HAP-1 (cell line): Measurements from ENCODE around the gene SERP2.
"Not testable (repeated sequence)": the region's sequence is repeated elsewhere in the genome, so short reads cannot be mapped to it uniquely, and the experiment has no call there.

ENCODE experiments used
- DNase-seq, 2 experiments: peaks; one replicate each; pipeline ENCODE4 v3.0.0-alpha.2; 2016 to 2020; ENCODE audit warnings: low spot score in 2 of 2
- H3K27me3 ChIP-seq: fragments of 250-450 bp; sonication (Bioruptor Pico); 2 replicates; pipeline ENCODE4 v1.5.1; 2020; ENCODE audit warnings: low read depth, mild to moderate bottlenecking, moderate library complexity
- H3K36me3 ChIP-seq: fragments of 250-450 bp; sonication (Bioruptor Pico); replicated peaks from 2 replicates; pipeline ENCODE4 v1.5.1; 2020; ENCODE audit warnings: mild to moderate bottlenecking
- H3K4me1 ChIP-seq: fragments of 250-450 bp; sonication (Bioruptor Pico); 2 replicates; pipeline ENCODE4 v1.5.1; 2020; ENCODE audit warnings: mild to moderate bottlenecking
- H3K4me3 ChIP-seq: fragments of 250-450 bp; sonication (Bioruptor Pico); 2 replicates; pipeline ENCODE4 v1.5.1; 2020; ENCODE audit warnings: mild to moderate bottlenecking, moderate library complexity
- H3K9me3 ChIP-seq: fragments of 250-450 bp; sonication (Bioruptor Pico); 2 replicates; pipeline ENCODE4 v1.5.1; 2020; ENCODE audit warnings: mild to moderate bottlenecking, moderate library complexity
- in situ Hi-C: fragments of 300-500 bp; cut with MboI; formaldehyde crosslinking; loops from 3 replicates; pipeline ENCODE4 v1.14.3; 2020; ENCODE audit warnings: low sequenced_read_pairs, inconsistent platforms, mixed read lengths

Gene SERP2

GRCh38 chr13:44373601-44374347 lies at the start of gene SERP2:
Gene SERP2, plus strand, starts transcription at chr13:44373824. Its CDS starts 202 bp downstream, at chr13:44374026.
- Histone ChIP-seq H3K36me3 (no peaks in the 10 kb centered on the region), H3K27me3 (no peaks in the 10 kb centered on the region), H3K9me3 (no peaks in the 10 kb centered on the region), H3K4me3 (no peak within 1 kb of the TSS), H3K4me1 (peaks cover 14% of the 10 kb centered on the region)
- DNase-seq: no peak
- in situ Hi-C loops: no loop called here

- no peaks in the 10 kb centered on the region; the same call in 1 of the 2 replicates for H3K4me1 ChIP-seq
- peaks cover 3% of the 10 kb centered on the region; the same call in 1 of the 2 replicates for H3K27me3 ChIP-seq
- H3K4me3 ChIP-seq: no peak overlapping the region
- H3K36me3 ChIP-seq: no peaks in the 10 kb centered on the region
- no peak for DNase-seq
- H3K9me3 ChIP-seq: 0 out of 2 replicates have a peak, but pooled peaks cover 3% of the 10 kb centered on the region
- in situ Hi-C loops: no loop called here
Measured at GRCh38 chr13:44326961-44327360, 46.7 kb upstream of the SERP2 start.

DNA sequence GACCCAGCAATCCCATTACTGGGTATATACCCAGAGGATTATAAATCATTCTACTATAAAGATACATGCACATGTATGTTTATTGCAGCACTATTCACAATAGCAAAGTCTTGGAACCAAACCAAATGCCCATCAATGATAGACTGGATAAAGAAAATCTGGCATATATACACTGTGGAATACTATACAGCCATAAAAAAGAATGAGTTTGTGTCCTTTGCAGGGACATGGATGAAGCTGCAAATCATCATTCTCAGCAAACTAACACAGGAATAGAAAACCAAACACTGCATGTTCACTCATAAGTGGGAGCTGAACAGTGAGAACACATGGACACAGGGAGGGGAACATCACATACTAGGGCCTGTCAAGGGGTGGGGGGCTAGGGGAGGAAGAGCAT lies 44.6 kb upstream of the SERP2 start:
- in situ Hi-C loops, DNase-seq, H3K4me3 ChIP-seq, H3K36me3 ChIP-seq, H3K9me3 ChIP-seq, H3K4me1 ChIP-seq, H3K27me3 ChIP-seq: not testable (repeated sequence)

GRCh38 chr13:44329909-44330545 lies 43.6 kb upstream of the SERP2 start:
- no peaks in the 10 kb centered on the region for H3K36me3 ChIP-seq
- no peaks in the 10 kb centered on the region; the same call in 1 of the 2 replicates for H3K27me3 ChIP-seq
- H3K4me3 ChIP-seq: no peak overlapping the region
- DNase-seq: no peak
- 0 out of 2 replicates have a peak, but pooled peaks cover 3% of the 10 kb centered on the region for H3K9me3 ChIP-seq
- in situ Hi-C loops: no loop called here
- H3K4me1 ChIP-seq: no peaks in the 10 kb centered on the region; the same call in 1 of the 2 replicates

DNA sequence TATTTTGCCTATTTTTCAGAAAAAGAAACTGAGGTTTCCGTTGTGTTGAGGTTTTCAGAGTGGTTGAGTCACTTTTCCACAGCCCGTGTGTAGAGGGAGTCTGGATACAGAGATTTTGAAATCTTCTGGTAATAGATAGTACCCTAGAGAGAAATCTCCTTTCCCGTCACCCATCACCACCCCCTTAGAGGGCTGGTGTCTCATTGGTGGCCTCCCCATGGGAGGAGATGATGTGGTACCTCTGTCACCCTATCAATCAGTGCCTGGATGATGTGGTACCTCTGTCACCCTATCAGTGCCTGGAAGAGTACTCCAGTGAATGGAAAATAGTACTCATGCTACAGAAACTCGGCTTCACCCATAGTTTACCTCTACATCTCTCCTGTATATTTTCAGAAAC lies 42.2 kb upstream of the SERP2 start:
- Histone ChIP-seq H3K36me3 (no peaks in the 10 kb centered on the region), H3K4me3 (no peak overlapping the region), H3K4me1 (no peaks in the 10 kb centered on the region; the same call in 1 of the 2 replicates), H3K27me3 (no peaks in the 10 kb centered on the region), H3K9me3 (0 out of 2 replicates have a peak, but pooled peaks cover 3% of the 10 kb centered on the region)
- in situ Hi-C loops: no loop called here
- no peak for DNase-seq

DNA sequence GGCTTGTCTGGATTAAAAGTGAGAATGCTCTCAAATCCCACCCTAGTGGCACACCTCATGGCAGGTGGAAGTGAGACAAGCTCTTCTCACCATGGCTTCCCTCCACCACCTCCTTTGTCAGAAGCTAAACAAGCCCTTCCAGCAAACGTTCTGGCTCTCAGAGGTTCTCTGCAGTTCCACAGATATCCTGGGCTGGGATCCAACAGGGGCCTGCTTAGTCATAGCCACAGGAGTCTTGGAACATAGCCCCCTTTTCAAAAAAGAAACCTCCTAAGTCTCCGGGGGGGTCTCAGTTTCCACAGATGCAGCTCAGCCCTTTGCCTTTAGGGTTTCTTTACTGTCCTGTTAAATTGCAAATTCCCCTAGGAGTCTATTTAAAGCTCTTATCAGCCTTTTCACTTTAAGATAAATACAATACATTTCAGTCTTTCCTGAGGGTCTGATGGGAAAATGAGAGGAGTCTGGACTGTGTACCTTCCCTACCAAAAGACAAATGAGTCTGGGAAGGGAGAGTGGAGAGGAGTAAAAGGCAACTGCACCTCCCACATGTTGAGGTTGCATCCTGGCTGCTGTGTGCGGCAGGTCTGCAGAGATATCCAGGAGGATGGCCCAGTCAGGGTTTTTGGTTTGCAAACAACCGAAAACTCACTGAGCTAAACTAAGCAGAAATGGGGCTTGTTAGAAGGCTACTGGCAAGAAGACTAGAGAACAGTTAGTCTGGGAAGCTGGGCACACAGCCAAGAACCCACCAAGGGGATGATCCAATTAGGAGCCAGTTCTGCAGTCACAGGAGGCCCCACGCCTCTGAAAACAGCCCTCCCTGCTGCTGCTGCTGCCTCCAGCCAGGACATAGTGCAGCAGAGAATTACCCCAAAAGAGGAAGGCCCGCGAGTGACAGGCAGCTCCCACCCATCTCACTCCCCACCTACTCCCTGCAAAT lies 41.4 kb upstream of the SERP2 start:
- DNase-seq: peak in 1 of 2 experiments; percentile 58
- Histone ChIP-seq H3K4me1 (no peaks in the 10 kb centered on the region; the same call in 1 of the 2 replicates), H3K4me3 (no peak overlapping the region), H3K9me3 (0 out of 2 replicates have a peak, but pooled peaks cover 3% of the 10 kb centered on the region), H3K27me3 (no peaks in the 10 kb centered on the region), H3K36me3 (no peaks in the 10 kb centered on the region)
- in situ Hi-C loops: no loop called here

DNA sequence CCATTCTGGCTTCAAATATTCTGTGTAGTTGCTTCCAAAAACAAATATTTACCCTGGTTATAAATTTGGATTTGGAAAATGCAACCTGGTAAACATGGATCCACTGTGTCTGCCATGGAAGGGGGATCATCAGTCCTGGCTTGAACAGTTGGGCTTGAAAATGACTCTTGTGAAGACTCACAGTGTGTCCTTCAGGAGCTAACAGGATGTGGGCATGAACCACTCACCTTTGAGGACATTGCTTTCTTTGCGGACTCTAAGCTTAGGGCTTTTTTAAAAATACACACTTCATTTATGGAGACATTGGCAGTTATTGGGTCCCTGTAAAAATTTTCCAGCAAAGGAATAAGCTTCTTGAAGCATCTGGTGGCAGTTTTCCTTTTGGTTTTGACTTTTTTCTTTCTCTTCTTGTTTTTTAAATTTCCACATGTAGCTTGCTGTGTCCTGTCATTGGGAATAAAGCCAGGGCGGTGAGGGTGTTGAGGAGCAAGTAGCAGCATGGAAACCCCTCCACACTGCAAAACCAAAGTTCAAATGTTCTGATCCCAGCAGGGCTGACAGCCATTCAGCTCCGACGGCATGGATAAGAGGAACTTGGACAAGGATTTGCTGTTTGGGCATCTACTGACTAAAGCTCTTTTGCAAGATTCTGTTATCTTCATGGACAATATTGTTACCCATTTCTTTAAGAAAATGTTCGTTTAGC lies 39.5 kb upstream of the SERP2 start:
- Histone ChIP-seq H3K4me3 (no peak overlapping the region), H3K4me1 (no peaks in the 10 kb centered on the region; the same call in 1 of the 2 replicates), H3K36me3 (no peaks in the 10 kb centered on the region), H3K9me3 (no peaks in the 10 kb centered on the region), H3K27me3 (no peaks in the 10 kb centered on the region)
- DNase-seq: no peak
- in situ Hi-C loops: no loop called here

GRCh38 chr13:44334751-44335150 lies 38.9 kb upstream of the SERP2 start:
- in situ Hi-C loops: no loop called here
- Histone ChIP-seq H3K36me3 (no peaks in the 10 kb centered on the region), H3K4me1 (no peaks in the 10 kb centered on the region; the same call in 1 of the 2 replicates), H3K9me3 (no peaks in the 10 kb centered on the region), H3K4me3 (no peak overlapping the region), H3K27me3 (no peaks in the 10 kb centered on the region)
- no peak for DNase-seq

DNA sequence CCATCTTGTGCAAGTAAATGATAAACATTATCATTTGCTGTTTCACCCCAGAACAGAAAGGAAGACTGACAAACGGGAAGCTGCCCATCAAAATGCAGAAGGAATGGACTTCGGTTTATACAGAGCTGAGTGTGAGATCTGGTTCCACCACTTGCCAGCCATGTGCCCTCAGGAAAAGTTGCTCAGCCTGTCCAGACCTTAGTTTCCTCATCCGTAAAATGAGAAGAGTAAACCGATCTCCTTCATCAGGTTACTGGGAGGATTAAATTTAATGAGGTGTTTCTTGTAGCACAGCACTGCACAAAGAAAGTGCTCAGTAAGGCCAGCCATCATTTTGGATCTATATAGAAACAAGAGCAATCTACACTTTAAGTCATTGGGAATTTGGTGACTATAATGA lies 36.7 kb upstream of the SERP2 start:
- no peak overlapping the region for H3K4me3 ChIP-seq
- no peaks in the 10 kb centered on the region for H3K27me3 ChIP-seq
- H3K36me3 ChIP-seq: no peaks in the 10 kb centered on the region
- in situ Hi-C loops: no loop called here
- no peak for DNase-seq
- H3K4me1 ChIP-seq: no peaks in the 10 kb centered on the region
- H3K9me3 ChIP-seq: no peaks in the 10 kb centered on the region

GRCh38 chr13:44337581-44337980 lies 36.0 kb upstream of the SERP2 start:
- no peak for DNase-seq
- in situ Hi-C loops: no loop called here

GRCh38 chr13:44340508-44340907 lies 33.1 kb upstream of the SERP2 start:
- DNase-seq: no peak
- in situ Hi-C loops: no loop called here
- Histone ChIP-seq H3K4me3 (no peak overlapping the region), H3K4me1 (no peaks in the 10 kb centered on the region), H3K9me3 (no peaks in the 10 kb centered on the region), H3K27me3 (peaks cover 4% of the 10 kb centered on the region; the same call in 1 of the 2 replicates), H3K36me3 (no peaks in the 10 kb centered on the region)

More at GRCh38 chr13:44337581-44337980, 36.0 kb upstream of the SERP2 start:
- H3K27me3 ChIP-seq: no peaks in the 10 kb centered on the region
- H3K36me3 ChIP-seq: no peaks in the 10 kb centered on the region
- H3K9me3 ChIP-seq: no peaks in the 10 kb centered on the region
- no peaks in the 10 kb centered on the region for H3K4me1 ChIP-seq
- no peak overlapping the region for H3K4me3 ChIP-seq

DNA sequence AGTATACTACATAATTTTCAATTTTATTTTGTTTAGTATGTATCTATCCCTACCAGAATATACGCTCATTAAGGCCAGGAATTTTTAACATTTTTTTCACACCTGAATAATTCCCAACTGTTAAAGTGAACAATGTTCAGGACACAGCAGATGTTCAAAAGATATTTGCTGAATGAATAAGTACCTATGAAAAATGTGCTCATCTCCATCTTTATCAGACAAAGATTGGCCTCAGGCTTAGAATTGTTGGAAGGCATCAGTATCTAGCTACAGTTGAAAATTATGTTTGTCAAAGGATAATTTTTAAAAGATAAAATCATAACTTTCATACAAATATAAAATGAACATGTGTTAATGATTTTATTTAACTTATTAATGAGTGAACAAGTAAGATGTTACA lies 30.9 kb upstream of the SERP2 start:
- Histone ChIP-seq H3K4me1 (no peaks in the 10 kb centered on the region), H3K36me3 (no peaks in the 10 kb centered on the region), H3K4me3 (no peak overlapping the region), H3K27me3 (peaks cover 4% of the 10 kb centered on the region; the same call in 1 of the 2 replicates), H3K9me3 (no peaks in the 10 kb centered on the region)
- no peak for DNase-seq
- in situ Hi-C loops: no loop called here

GRCh38 chr13:44346534-44346933 lies 27.1 kb upstream of the SERP2 start:
- Histone ChIP-seq H3K9me3 (no peaks in the 10 kb centered on the region), H3K4me1 (no peaks in the 10 kb centered on the region), H3K27me3 (peaks cover 4% of the 10 kb centered on the region; the same call in 1 of the 2 replicates), H3K36me3 (no peaks in the 10 kb centered on the region), H3K4me3 (no peak overlapping the region)
- no peak for DNase-seq
- in situ Hi-C loops: no loop called here
